Right lobe of liver (tissue), 4 donors: Measurements from ENCODE around the gene CIDEB.

ENCODE experiments used
- CTCF ChIP-seq, 4 donors: fragments of 200-600 bp in 3 of 4; fragments of 450-650 bp in 1 of 4; IDR thresholded peaks; one replicate each; pipeline versions ENCODE4 v1.5.1 to v1.8.0; 2016 to 2022; ENCODE audit warnings: antibody characterized with exemption in 4 of 4, mild to moderate bottlenecking in 2 of 4
- POLR2A ChIP-seq: fragments of 450-650 bp; IDR thresholded peaks from one replicate; pipeline ENCODE4 v1.6.1; 2017; ENCODE audit warnings: antibody characterized with exemption, mild to moderate bottlenecking
- donor health status: DM: no; HTN: no; CAD: no.
- donor health status: DM: no; HTN: no; CAD: no.
- donor health status: DM: no; HTN: yes; CAD: no.

GRCh38 chr14:24271134-24271833 is 36.5 kb downstream of the CIDEB start, which contains the start of gene RABGGTA:
- TF ChIP-seq CTCF (IDR thresholded peaks at IDR 0.05) (peak; percentile 72 to 87 (median 74)), POLR2A (peak; percentile 86)
